Measurements from ENCODE around the gene SCP2D1. TPM values are rescaled to one million over a fixed set of nuclear protein-coding genes. Genes with fewer than 3 reads are reported as not detected.

Gene SCP2D1
- total and polyA plus RNA-seq, 2 experiments from 2014 or later = not detected

- Histone ChIP-seq H3K9me2 (ENCODE audit: insufficient read depth) (no peaks in the 10 kb centered on the region; the same call in 1 of the 2 replicates), H3K27ac (ENCODE audit: low read depth) (no peak overlapping the region), H3K79me2 (replicated peaks; ENCODE audit: insufficient read depth) (no peaks in the 10 kb centered on the region), H3K4me1 (ENCODE audit: insufficient read depth) (peaks cover 11% of the 10 kb centered on the region; the same call in 1 of the 2 replicates), H3K36me3 (ENCODE audit: insufficient read depth) (no peaks in the 10 kb centered on the region), H3K27me3 (ENCODE audit: insufficient read depth) (no peaks in the 10 kb centered on the region), H3F3A (replicated peaks; ENCODE audit: low read depth) (no peaks in the 10 kb centered on the region), H3K4me2 (no peak overlapping the region), H2AFZ (no peak overlapping the region), H3K4me3 (no peak overlapping the region), H4K20me1 (replicated peaks; ENCODE audit: insufficient read depth) (no peaks in the 10 kb centered on the region)
- Mint-ChIP-seq H3K36me3 (ENCODE audit: low read depth) (no peaks in the 10 kb centered on the region), H3K27ac (no peak overlapping the region), H3K27me3 (ENCODE audit: insufficient read depth, low read depth, poor library complexity) (peaks cover 4% of the 10 kb centered on the region), H3K9me3 (no peaks in the 10 kb centered on the region), H3K4me1 (peaks cover 9% of the 10 kb centered on the region; the same call in 2 of the 3 replicates), H3K4me3 (no peak overlapping the region)
- TF ChIP-seq JUNB (IDR thresholded peaks at IDR 0.05; ENCODE audit: unreplicated experiment) (no peak), EZH2phosphoT487 (IDR thresholded peaks at IDR 0.05; ENCODE audit: unreplicated experiment) (no peak), ZNF331 (CRISPR knock-in tag; IDR thresholded peaks at IDR 0.05; ENCODE audit: low read depth) (no peak), NANOG (IDR thresholded peaks at IDR 0.05; ENCODE audit: borderline replicate concordance) (no peak), ETS1 (IDR thresholded peaks at IDR 0.05) (no peak)
- DNase-seq (ENCODE audit: low spot score) (no peak), ATAC-seq (peak; percentile 45; the same call in 2 of the 3 replicates)
Measured at GRCh38 chr20:18832546-18833200, 19.1 kb downstream of the SCP2D1 start.

GRCh38 chr20:18835466-18836256 is 22.1 kb downstream of the SCP2D1 start:
- H3K27me3 ChIP-seq (ENCODE audit: insufficient read depth) = no peaks in the 10 kb centered on the region
- H3K9me2 ChIP-seq (ENCODE audit: insufficient read depth) = no peaks in the 10 kb centered on the region; the same call in 1 of the 2 replicates
- H3K4me2 ChIP-seq = no peak overlapping the region
- TF ChIP-seq NANOG (IDR thresholded peaks at IDR 0.05; ENCODE audit: borderline replicate concordance) = no peak
- TF ChIP-seq ZNF114 (CRISPR knock-in tag; IDR thresholded peaks at IDR 0.05) = no peak
- no peak for TF ChIP-seq POLR2AphosphoS5 (IDR thresholded peaks at IDR 0.05; ENCODE audit: low read depth)
- Mint-ChIP-seq H3K4me1 (peaks cover 6% of the 10 kb centered on the region; the same call in 2 of the 3 replicates), H3K4me3 (no peak overlapping the region), H3K27ac (no peak overlapping the region), H3K9me3 (no peaks in the 10 kb centered on the region), H3K36me3 (ENCODE audit: low read depth) (no peaks in the 10 kb centered on the region), H3K27me3 (ENCODE audit: insufficient read depth, low read depth, poor library complexity) (peaks cover 4% of the 10 kb centered on the region)
- H2AFZ ChIP-seq = no peak overlapping the region
- H4K20me1 ChIP-seq (replicated peaks; ENCODE audit: insufficient read depth) = no peaks in the 10 kb centered on the region
- H3K4me3 ChIP-seq = no peak overlapping the region
- DNase-seq (ENCODE audit: low spot score) (no peak), ATAC-seq (no peak)
- no peaks in the 10 kb centered on the region for H3F3A ChIP-seq (replicated peaks; ENCODE audit: low read depth)
- H3K36me3 ChIP-seq (ENCODE audit: insufficient read depth) = no peaks in the 10 kb centered on the region
- no peak overlapping the region for H3K27ac ChIP-seq (ENCODE audit: low read depth)
- H3K4me1 ChIP-seq (ENCODE audit: insufficient read depth) = peaks cover 11% of the 10 kb centered on the region; the same call in 1 of the 2 replicates
- no peaks in the 10 kb centered on the region for H3K79me2 ChIP-seq (replicated peaks; ENCODE audit: insufficient read depth)

- Histone ChIP-seq H3K4me3 (no peak overlapping the region), H3K4me2 (no peak overlapping the region), H2AFZ (no peak overlapping the region), H3K79me2 (replicated peaks; ENCODE audit: insufficient read depth) (no peaks in the 10 kb centered on the region), H3K36me3 (ENCODE audit: insufficient read depth) (no peaks in the 10 kb centered on the region), H3F3A (replicated peaks; ENCODE audit: low read depth) (no peaks in the 10 kb centered on the region), H4K20me1 (replicated peaks; ENCODE audit: insufficient read depth) (no peaks in the 10 kb centered on the region), H3K27ac (ENCODE audit: low read depth) (no peak overlapping the region), H3K9me2 (ENCODE audit: insufficient read depth) (peaks cover 3% of the 10 kb centered on the region; the same call in 1 of the 2 replicates), H3K4me1 (ENCODE audit: insufficient read depth) (no peaks in the 10 kb centered on the region; the same call in 1 of the 2 replicates), H3K27me3 (ENCODE audit: insufficient read depth) (no peaks in the 10 kb centered on the region)
- no peak for ATAC-seq
- Mint-ChIP-seq H3K4me3 (no peak overlapping the region), H3K9me3 (no peaks in the 10 kb centered on the region), H3K4me1 (no peaks in the 10 kb centered on the region; the same call in 2 of the 3 replicates), H3K27ac (no peak overlapping the region), H3K27me3 (ENCODE audit: insufficient read depth, low read depth, poor library complexity) (no peaks in the 10 kb centered on the region), H3K36me3 (ENCODE audit: low read depth) (no peaks in the 10 kb centered on the region)
- no peak for DNase-seq (ENCODE audit: low spot score)
- TF ChIP-seq POLR2AphosphoS5 (IDR thresholded peaks at IDR 0.05; ENCODE audit: low read depth) (no peak), EZH2 (IDR thresholded peaks at IDR 0.05; ENCODE audit: low read depth, unreplicated experiment) (no peak), CTCF (conservative IDR thresholded peaks at IDR 0.05; ENCODE audit: low read depth in 2 of 2) (no peak)
Measured at GRCh38 chr20:18837718-18838117, 24.1 kb downstream of the SCP2D1 start.

Measured in GM23338 (cell line).